ENCODE results near the gene SV2C.
"Not testable (repeated sequence)": the region's sequence is repeated elsewhere in the genome, so short reads cannot be mapped to it uniquely, and the experiment has no call there.

SV2C gene

DNA sequence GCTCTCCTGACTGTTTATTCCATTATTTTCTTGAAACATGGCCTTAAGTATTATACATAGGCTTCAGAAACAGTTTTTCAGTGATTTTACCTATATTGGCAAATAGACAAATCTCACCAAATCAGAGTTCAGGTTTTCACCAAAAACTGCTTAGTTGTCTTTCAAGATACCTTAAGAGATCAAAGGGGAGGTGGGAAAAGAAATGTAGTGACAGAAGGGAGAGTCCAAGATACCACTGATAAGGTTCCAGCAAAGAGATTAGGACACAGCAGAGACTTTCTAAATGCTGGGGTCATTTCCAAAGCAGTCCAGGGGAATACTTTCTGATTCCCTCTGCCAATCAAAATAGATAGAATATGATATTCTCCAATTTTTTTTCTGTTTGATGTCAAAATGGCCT, 246.2 kb downstream of the SV2C start:
- H3K4me1 ChIP-seq (ENCODE audit: control insufficient read depth, insufficient read depth, low read length), result peaks cover 60% of the 10 kb centered on the region

DNA sequence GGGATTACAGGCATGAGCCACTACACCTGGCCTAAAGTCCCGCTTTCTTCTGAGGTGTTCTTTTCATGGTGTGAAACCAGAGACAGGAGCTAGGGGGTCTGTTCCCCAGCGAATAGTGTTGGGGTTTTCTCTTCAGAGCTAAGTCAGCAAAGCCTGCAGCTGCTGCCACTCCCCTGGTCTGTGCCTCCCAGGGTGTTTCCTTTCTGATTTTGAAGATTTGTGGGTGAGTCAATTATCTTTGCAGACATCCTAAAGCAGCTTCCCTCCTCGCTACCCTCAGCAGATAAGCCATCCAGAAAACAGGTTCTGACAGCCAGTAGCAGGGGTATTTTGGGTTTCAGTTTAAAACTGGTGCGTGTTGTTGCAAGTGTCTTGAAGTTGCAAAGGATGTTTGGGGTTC, 247.9 kb downstream of the SV2C start:
- Histone ChIP-seq H3K4me1 (ENCODE audit: control insufficient read depth, insufficient read depth, low read length) (peaks cover 47% of the 10 kb centered on the region), H3K9ac (ENCODE audit: low read length) (no peak overlapping the region), H3K27ac (ENCODE audit: low read depth, low read length) (no peak overlapping the region), H3K9me3 (ENCODE audit: control insufficient read depth, insufficient read depth, low read depth, low read length) (no peaks in the 10 kb centered on the region), H3K36me3 (ENCODE audit: control insufficient read depth, insufficient read depth, low read length) (no peaks in the 10 kb centered on the region), H3K27me3 (ENCODE audit: control insufficient read depth, insufficient read depth, low read length) (no peaks in the 10 kb centered on the region), H3K4me3 (ENCODE audit: low read depth, low read length) (no peak overlapping the region)

More for the DNA sequence above, 246.2 kb downstream of the SV2C start:
- no peak overlapping the region for H3K27ac ChIP-seq (ENCODE audit: low read depth, low read length)
- H3K9me3 ChIP-seq (ENCODE audit: control insufficient read depth, insufficient read depth, low read depth, low read length), result no peaks in the 10 kb centered on the region
- H3K4me3 ChIP-seq (ENCODE audit: low read depth, low read length), result no peak overlapping the region
- no peak overlapping the region for H3K9ac ChIP-seq (ENCODE audit: low read length)
- H3K36me3 ChIP-seq (ENCODE audit: control insufficient read depth, insufficient read depth, low read length), result no peaks in the 10 kb centered on the region
- no peaks in the 10 kb centered on the region for H3K27me3 ChIP-seq (ENCODE audit: control insufficient read depth, insufficient read depth, low read length)

GRCh38 chr5:76332102-76332501, 248.9 kb downstream of the SV2C start:
- no peak overlapping the region for H3K27ac ChIP-seq (ENCODE audit: low read depth, low read length)
- H3K9ac ChIP-seq (ENCODE audit: low read length), result no peak overlapping the region

GRCh38 chr5:76332611-76333205, 249.5 kb downstream of the SV2C start:
- Histone ChIP-seq H3K4me3 (ENCODE audit: low read depth, low read length) (no peak overlapping the region), H3K36me3 (ENCODE audit: control insufficient read depth, insufficient read depth, low read length) (no peaks in the 10 kb centered on the region), H3K4me1 (ENCODE audit: control insufficient read depth, insufficient read depth, low read length) (peaks cover 36% of the 10 kb centered on the region), H3K27ac (ENCODE audit: low read depth, low read length) (no peak overlapping the region), H3K27me3 (ENCODE audit: control insufficient read depth, insufficient read depth, low read length) (no peaks in the 10 kb centered on the region), H3K9ac (ENCODE audit: low read length) (no peak overlapping the region), H3K9me3 (ENCODE audit: control insufficient read depth, insufficient read depth, low read depth, low read length) (peaks cover 7% of the 10 kb centered on the region)

More at GRCh38 chr5:76332102-76332501, 248.9 kb downstream of the SV2C start:
- H3K36me3 ChIP-seq (ENCODE audit: control insufficient read depth, insufficient read depth, low read length), result no peaks in the 10 kb centered on the region
- no peak overlapping the region for H3K4me3 ChIP-seq (ENCODE audit: low read depth, low read length)
- H3K27me3 ChIP-seq (ENCODE audit: control insufficient read depth, insufficient read depth, low read length), result no peaks in the 10 kb centered on the region
- H3K9me3 ChIP-seq (ENCODE audit: control insufficient read depth, insufficient read depth, low read depth, low read length), result peaks cover 7% of the 10 kb centered on the region
- H3K4me1 ChIP-seq (ENCODE audit: control insufficient read depth, insufficient read depth, low read length), result peaks cover 39% of the 10 kb centered on the region

- no peak overlapping the region for H3K27ac ChIP-seq (ENCODE audit: low read depth, low read length)
- no peaks in the 10 kb centered on the region for H3K27me3 ChIP-seq (ENCODE audit: control insufficient read depth, insufficient read depth, low read length)
- H3K9me3 ChIP-seq (ENCODE audit: control insufficient read depth, insufficient read depth, low read depth, low read length), result peaks cover 7% of the 10 kb centered on the region
- no peak overlapping the region for H3K4me3 ChIP-seq (ENCODE audit: low read depth, low read length)
- H3K4me1 ChIP-seq (ENCODE audit: control insufficient read depth, insufficient read depth, low read length), result peaks cover 33% of the 10 kb centered on the region
- no peaks in the 10 kb centered on the region for H3K36me3 ChIP-seq (ENCODE audit: control insufficient read depth, insufficient read depth, low read length)
- H3K9ac ChIP-seq (ENCODE audit: low read length), result no peak overlapping the region
Measured at GRCh38 chr5:76333571-76333970, 250.4 kb downstream of the SV2C start.

GRCh38 chr5:76334574-76334973, 251.4 kb downstream of the SV2C start:
- H3K4me1 ChIP-seq (ENCODE audit: control insufficient read depth, insufficient read depth, low read length), result peaks cover 29% of the 10 kb centered on the region
- H3K27ac ChIP-seq (ENCODE audit: low read depth, low read length), result no peak overlapping the region

GRCh38 chr5:76335451-76335850, 252.3 kb downstream of the SV2C start:
- peaks cover 29% of the 10 kb centered on the region for H3K4me1 ChIP-seq (ENCODE audit: control insufficient read depth, insufficient read depth, low read length)
- H3K9me3 ChIP-seq (ENCODE audit: control insufficient read depth, insufficient read depth, low read depth, low read length); H3K36me3 ChIP-seq (ENCODE audit: control insufficient read depth, insufficient read depth, low read length): not testable (repeated sequence)

More at GRCh38 chr5:76334574-76334973, 251.4 kb downstream of the SV2C start:
- H3K9me3 ChIP-seq (ENCODE audit: control insufficient read depth, insufficient read depth, low read depth, low read length), result peaks cover 7% of the 10 kb centered on the region
- H3K9ac ChIP-seq (ENCODE audit: low read length), result no peak overlapping the region
- no peaks in the 10 kb centered on the region for H3K27me3 ChIP-seq (ENCODE audit: control insufficient read depth, insufficient read depth, low read length)
- no peaks in the 10 kb centered on the region for H3K36me3 ChIP-seq (ENCODE audit: control insufficient read depth, insufficient read depth, low read length)
- H3K4me3 ChIP-seq (ENCODE audit: low read depth, low read length), result no peak overlapping the region

GRCh38 chr5:76336253-76336809, 253.1 kb downstream of the SV2C start:
- H3K4me3 ChIP-seq (ENCODE audit: low read depth, low read length); H3K36me3 ChIP-seq (ENCODE audit: control insufficient read depth, insufficient read depth, low read length); H3K9me3 ChIP-seq (ENCODE audit: control insufficient read depth, insufficient read depth, low read depth, low read length); H3K27me3 ChIP-seq (ENCODE audit: control insufficient read depth, insufficient read depth, low read length); H3K9ac ChIP-seq (ENCODE audit: low read length); H3K27ac ChIP-seq (ENCODE audit: low read depth, low read length): not testable (repeated sequence)
- H3K4me1 ChIP-seq (ENCODE audit: control insufficient read depth, insufficient read depth, low read length), result peaks cover 27% of the 10 kb centered on the region

More at GRCh38 chr5:76335451-76335850, 252.3 kb downstream of the SV2C start:
- H3K4me3 ChIP-seq (ENCODE audit: low read depth, low read length); H3K9ac ChIP-seq (ENCODE audit: low read length); H3K27me3 ChIP-seq (ENCODE audit: control insufficient read depth, insufficient read depth, low read length); H3K27ac ChIP-seq (ENCODE audit: low read depth, low read length): not testable (repeated sequence)

DNA sequence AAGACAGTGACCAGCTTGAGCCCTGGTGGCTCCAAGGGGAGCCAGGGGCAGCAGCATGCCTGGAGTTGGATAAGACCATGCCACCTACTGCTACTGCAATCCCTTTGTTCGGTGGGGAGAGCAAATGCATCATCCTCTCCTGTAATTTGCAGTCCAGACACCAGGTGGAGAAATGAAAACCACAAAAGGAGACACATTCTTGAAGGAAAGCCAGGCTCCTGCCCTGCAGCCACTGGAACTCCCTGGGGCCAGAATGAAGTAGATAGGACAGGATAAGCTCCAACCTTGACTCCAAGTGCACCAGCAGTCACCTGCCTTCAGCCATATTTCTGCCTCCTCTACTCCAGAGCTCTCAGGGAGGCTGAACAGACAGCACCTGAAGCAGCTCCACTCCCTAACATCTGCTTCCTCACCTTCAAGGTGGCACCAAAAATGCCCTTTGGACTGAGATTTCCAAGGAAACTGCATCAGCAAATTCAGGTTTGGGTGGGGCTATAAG, 254.8 kb downstream of the SV2C start:
- no peak overlapping the region for H3K27ac ChIP-seq (ENCODE audit: low read depth, low read length)
- peaks cover 22% of the 10 kb centered on the region for H3K4me1 ChIP-seq (ENCODE audit: control insufficient read depth, insufficient read depth, low read length)
- peaks cover 7% of the 10 kb centered on the region for H3K9me3 ChIP-seq (ENCODE audit: control insufficient read depth, insufficient read depth, low read depth, low read length)
- no peaks in the 10 kb centered on the region for H3K27me3 ChIP-seq (ENCODE audit: control insufficient read depth, insufficient read depth, low read length)
- no peak overlapping the region for H3K9ac ChIP-seq (ENCODE audit: low read length)
- H3K36me3 ChIP-seq (ENCODE audit: control insufficient read depth, insufficient read depth, low read length), result no peaks in the 10 kb centered on the region
- H3K4me3 ChIP-seq (ENCODE audit: low read depth, low read length), result no peak overlapping the region

DNA sequence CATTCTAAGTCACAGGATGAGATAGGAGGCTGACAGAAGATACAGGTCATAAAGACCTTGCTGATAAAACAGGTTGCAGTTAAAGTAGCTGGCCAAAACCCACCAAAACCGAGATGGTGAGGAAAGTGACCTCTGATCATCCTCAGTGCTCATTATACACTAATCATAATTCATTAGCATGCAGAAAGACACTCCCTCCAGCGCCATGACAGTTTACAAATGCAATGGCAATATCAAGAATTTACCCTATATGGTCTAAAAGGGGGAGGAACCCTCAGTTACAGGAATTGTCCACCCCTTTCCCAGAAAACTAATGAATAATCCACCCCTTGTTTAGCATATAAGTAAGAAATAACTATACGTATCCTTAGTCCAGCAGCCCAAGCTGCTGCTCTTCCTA, 256.7 kb downstream of the SV2C start:
- H3K4me1 ChIP-seq (ENCODE audit: control insufficient read depth, insufficient read depth, low read length), result peaks cover 22% of the 10 kb centered on the region
- no peak overlapping the region for H3K27ac ChIP-seq (ENCODE audit: low read depth, low read length)
- H3K9ac ChIP-seq (ENCODE audit: low read length), result no peak overlapping the region
- H3K36me3 ChIP-seq (ENCODE audit: control insufficient read depth, insufficient read depth, low read length), result no peaks in the 10 kb centered on the region
- H3K9me3 ChIP-seq (ENCODE audit: control insufficient read depth, insufficient read depth, low read depth, low read length), result peaks cover 7% of the 10 kb centered on the region
- no peak overlapping the region for H3K4me3 ChIP-seq (ENCODE audit: low read depth, low read length)
- H3K27me3 ChIP-seq (ENCODE audit: control insufficient read depth, insufficient read depth, low read length), result no peaks in the 10 kb centered on the region

- Histone ChIP-seq H3K27ac (ENCODE audit: low read depth, low read length) (no peak overlapping the region), H3K4me1 (ENCODE audit: control insufficient read depth, insufficient read depth, low read length) (peaks cover 33% of the 10 kb centered on the region), H3K9ac (ENCODE audit: low read length) (no peak overlapping the region), H3K27me3 (ENCODE audit: control insufficient read depth, insufficient read depth, low read length) (no peaks in the 10 kb centered on the region), H3K9me3 (ENCODE audit: control insufficient read depth, insufficient read depth, low read depth, low read length) (peaks cover 2% of the 10 kb centered on the region), H3K36me3 (ENCODE audit: control insufficient read depth, insufficient read depth, low read length) (no peaks in the 10 kb centered on the region), H3K4me3 (ENCODE audit: low read depth, low read length) (no peak overlapping the region)
Measured at GRCh38 chr5:76341651-76342334, 258.6 kb downstream of the SV2C start.

All from HUES6 (cell line).